Measurements from ENCODE around the gene NR6A1. TPM values are rescaled to one million over a fixed set of nuclear protein-coding genes. Genes with fewer than 3 reads are reported as not detected.

NR6A1 gene
- total and polyA plus RNA-seq, 2 of the 13 experiments (the other 11 are each of a cell fraction or from before 2014, with no cell fraction given): 28.1 to 31.5 TPM

DNA sequence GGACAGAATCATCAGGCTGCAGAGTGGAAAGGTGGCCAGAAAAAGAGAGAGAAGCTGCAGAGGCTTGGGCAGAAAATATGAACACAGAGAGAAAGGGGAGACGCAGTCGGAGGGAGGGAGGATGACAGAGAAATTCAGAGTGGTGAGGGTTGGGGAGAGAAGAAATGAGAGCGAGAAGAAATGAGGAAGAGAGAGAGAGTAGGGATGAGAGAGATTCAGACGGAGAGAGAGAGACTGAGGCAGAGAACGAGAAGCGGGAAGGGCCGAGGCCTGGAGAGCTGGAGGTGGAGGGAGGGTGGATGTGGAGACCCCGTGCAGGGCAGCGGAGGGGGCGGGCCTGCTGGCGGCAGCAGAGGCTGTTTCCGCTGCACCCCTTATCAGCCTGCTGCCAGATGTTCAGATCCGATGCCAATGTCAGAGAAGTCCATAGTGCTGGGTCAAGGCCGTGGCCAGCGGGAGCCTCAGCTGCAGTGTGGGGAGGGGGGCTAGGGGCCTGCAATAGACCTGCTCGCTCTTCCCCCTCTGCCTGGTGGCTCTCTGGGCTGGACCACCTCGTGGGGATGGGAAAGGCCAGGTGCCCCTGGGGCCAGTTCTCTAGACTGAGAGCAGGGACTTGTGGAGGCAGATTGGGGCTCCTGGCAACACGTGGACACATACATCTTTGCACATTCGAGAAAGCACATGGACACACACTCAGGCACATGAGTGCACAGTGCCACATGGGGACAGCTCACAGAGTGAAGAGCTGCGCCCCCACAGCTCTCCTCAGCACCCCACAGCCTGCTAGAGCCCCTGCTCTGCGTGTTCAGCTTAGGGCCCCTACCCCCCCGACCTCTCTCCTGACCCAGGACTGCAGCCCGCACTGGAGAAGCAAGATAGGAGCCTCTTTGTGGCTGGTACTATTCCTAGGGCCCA is 259.0 kb downstream of the NR6A1 start (continued):
- TF ChIP-seq, protein P1, sequence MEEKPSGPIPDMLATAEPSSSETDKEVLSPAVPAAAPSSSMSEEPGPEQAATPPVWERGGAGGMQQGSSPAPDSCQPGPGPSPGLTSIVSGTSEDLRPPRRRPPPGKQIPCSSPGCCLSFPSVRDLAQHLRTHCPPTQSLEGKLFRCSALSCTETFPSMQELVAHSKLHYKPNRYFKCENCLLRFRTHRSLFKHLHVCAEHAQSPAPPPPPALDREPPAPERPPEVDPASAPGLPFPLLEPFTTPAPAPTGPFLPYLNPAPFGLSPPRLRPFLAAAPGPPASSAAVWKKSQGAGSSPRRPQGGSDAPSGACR (CRISPR knock-in tag; IDR thresholded peaks at IDR 0.05): peak; percentile 41; the same call in 1 of the 2 replicates
- TF ChIP-seq, protein P2, sequence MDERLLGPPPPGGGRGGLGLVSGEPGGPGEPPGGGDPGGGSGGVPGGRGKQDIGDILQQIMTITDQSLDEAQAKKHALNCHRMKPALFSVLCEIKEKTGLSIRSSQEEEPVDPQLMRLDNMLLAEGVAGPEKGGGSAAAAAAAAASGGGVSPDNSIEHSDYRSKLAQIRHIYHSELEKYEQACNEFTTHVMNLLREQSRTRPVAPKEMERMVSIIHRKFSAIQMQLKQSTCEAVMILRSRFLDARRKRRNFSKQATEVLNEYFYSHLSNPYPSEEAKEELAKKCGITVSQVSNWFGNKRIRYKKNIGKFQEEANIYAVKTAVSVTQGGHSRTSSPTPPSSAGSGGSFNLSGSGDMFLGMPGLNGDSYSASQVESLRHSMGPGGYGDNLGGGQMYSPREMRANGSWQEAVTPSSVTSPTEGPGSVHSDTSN (CRISPR knock-in tag; IDR thresholded peaks at IDR 0.05): no peak
- TF ChIP-seq, protein P3, sequence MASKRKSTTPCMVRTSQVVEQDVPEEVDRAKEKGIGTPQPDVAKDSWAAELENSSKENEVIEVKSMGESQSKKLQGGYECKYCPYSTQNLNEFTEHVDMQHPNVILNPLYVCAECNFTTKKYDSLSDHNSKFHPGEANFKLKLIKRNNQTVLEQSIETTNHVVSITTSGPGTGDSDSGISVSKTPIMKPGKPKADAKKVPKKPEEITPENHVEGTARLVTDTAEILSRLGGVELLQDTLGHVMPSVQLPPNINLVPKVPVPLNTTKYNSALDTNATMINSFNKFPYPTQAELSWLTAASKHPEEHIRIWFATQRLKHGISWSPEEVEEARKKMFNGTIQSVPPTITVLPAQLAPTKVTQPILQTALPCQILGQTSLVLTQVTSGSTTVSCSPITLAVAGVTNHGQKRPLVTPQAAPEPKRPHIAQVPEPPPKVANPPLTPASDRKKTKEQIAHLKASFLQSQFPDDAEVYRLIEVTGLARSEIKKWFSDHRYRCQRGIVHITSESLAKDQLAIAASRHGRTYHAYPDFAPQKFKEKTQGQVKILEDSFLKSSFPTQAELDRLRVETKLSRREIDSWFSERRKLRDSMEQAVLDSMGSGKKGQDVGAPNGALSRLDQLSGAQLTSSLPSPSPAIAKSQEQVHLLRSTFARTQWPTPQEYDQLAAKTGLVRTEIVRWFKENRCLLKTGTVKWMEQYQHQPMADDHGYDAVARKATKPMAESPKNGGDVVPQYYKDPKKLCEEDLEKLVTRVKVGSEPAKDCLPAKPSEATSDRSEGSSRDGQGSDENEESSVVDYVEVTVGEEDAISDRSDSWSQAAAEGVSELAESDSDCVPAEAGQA (IDR thresholded peaks at IDR 0.05; ENCODE audit: low read depth): peak; percentile 60; the same call in 1 of the 2 replicates
- TF ChIP-seq, protein P3 (CRISPR knock-in tag; IDR thresholded peaks at IDR 0.05; ENCODE audit: borderline replicate concordance): no peak
- TF ChIP-seq MIXL1 (CRISPR knock-in tag; IDR thresholded peaks at IDR 0.05): 0 out of 2 replicates have a peak, but pooled peaks have one; percentile 11
- TF ChIP-seq, protein P4, sequence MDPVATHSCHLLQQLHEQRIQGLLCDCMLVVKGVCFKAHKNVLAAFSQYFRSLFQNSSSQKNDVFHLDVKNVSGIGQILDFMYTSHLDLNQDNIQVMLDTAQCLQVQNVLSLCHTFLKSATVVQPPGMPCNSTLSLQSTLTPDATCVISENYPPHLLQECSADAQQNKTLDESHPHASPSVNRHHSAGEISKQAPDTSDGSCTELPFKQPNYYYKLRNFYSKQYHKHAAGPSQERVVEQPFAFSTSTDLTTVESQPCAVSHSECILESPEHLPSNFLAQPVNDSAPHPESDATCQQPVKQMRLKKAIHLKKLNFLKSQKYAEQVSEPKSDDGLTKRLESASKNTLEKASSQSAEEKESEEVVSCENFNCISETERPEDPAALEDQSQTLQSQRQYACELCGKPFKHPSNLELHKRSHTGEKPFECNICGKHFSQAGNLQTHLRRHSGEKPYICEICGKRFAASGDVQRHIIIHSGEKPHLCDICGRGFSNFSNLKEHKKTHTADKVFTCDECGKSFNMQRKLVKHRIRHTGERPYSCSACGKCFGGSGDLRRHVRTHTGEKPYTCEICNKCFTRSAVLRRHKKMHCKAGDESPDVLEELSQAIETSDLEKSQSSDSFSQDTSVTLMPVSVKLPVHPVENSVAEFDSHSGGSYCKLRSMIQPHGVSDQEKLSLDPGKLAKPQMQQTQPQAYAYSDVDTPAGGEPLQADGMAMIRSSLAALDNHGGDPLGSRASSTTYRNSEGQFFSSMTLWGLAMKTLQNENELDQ (CRISPR knock-in tag; IDR thresholded peaks at IDR 0.05; ENCODE audit: borderline replicate concordance): no peak
- no peak for TF ChIP-seq GLI4 (CRISPR knock-in tag; IDR thresholded peaks at IDR 0.05; ENCODE audit: borderline replicate concordance)
- TF ChIP-seq, protein P5, sequence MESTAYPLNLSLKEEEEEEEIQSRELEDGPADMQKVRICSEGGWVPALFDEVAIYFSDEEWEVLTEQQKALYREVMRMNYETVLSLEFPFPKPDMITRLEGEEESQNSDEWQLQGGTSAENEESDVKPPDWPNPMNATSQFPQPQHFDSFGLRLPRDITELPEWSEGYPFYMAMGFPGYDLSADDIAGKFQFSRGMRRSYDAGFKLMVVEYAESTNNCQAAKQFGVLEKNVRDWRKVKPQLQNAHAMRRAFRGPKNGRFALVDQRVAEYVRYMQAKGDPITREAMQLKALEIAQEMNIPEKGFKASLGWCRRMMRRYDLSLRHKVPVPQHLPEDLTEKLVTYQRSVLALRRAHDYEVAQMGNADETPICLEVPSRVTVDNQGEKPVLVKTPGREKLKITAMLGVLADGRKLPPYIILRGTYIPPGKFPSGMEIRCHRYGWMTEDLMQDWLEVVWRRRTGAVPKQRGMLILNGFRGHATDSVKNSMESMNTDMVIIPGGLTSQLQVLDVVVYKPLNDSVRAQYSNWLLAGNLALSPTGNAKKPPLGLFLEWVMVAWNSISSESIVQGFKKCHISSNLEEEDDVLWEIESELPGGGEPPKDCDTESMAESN (CRISPR knock-in tag; conservative IDR thresholded peaks at IDR 0.05): 0 out of 2 replicates have a peak, but pooled peaks have one; percentile 21
- TF ChIP-seq NR3C1 (CRISPR knock-in tag; IDR thresholded peaks at IDR 0.05): no peak
- no peak for TF ChIP-seq NFYC (CRISPR knock-in tag; IDR thresholded peaks at IDR 0.05)
- no peak for TF ChIP-seq ZNF570 (CRISPR knock-in tag; IDR thresholded peaks at IDR 0.05; ENCODE audit: borderline replicate concordance)
- TF ChIP-seq, protein P6, sequence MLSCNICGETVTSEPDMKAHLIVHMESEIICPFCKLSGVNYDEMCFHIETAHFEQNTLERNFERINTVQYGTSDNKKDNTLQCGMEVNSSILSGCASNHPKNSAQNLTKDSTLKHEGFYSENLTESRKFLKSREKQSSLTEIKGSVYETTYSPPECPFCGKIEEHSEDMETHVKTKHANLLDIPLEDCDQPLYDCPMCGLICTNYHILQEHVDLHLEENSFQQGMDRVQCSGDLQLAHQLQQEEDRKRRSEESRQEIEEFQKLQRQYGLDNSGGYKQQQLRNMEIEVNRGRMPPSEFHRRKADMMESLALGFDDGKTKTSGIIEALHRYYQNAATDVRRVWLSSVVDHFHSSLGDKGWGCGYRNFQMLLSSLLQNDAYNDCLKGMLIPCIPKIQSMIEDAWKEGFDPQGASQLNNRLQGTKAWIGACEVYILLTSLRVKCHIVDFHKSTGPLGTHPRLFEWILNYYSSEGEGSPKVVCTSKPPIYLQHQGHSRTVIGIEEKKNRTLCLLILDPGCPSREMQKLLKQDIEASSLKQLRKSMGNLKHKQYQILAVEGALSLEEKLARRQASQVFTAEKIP (CRISPR knock-in tag; IDR thresholded peaks at IDR 0.05; ENCODE audit: borderline replicate concordance): no peak
- no peak for TF ChIP-seq ZNF577 (CRISPR knock-in tag; IDR thresholded peaks at IDR 0.05; ENCODE audit: borderline replicate concordance, low read depth)
